Activated T-helper 2 cell treated with anti-CD3 and anti-CD28 coated beads, Interferon-gamma antibody, Interleukin-2, Interleukin-4, amounts not matched to agents 10 μg/mL and 5 μg/mL and 100 μg/mL, durations not matched to agents 14 hours and 24 hours and 36 hours (primary cell): ENCODE results near the gene RNF149. TPM values are rescaled to one million over a fixed set of nuclear protein-coding genes. Genes with fewer than 3 reads are reported as not detected.

Experiments
- DNase-seq: peaks from one replicate; pipeline ENCODE4 v3.0.0; 2021; ENCODE audit warnings: low spot score
- H3K27ac Mint-ChIP-seq: one replicate; pipeline ENCODE4 v1.8.0; 2021; ENCODE audit warnings: mixed read lengths
- H3K27me3 Mint-ChIP-seq: one replicate; pipeline ENCODE4 v1.8.0; 2021; ENCODE audit warnings: low read depth, mixed read lengths
- H3K36me3 Mint-ChIP-seq: one replicate; pipeline ENCODE4 v1.8.0; 2021; ENCODE audit warnings: low read depth, mixed read lengths
- H3K4me1 Mint-ChIP-seq: one replicate; pipeline ENCODE4 v1.8.0; 2021; ENCODE audit warnings: low read depth, mixed read lengths
- H3K4me3 Mint-ChIP-seq: one replicate; pipeline ENCODE4 v1.8.0; 2021; ENCODE audit warnings: low read depth, mild to moderate bottlenecking, moderate library complexity, mixed read lengths
- H3K9me3 Mint-ChIP-seq: one replicate; pipeline ENCODE4 v1.8.0; 2021; ENCODE audit warnings: mixed read lengths
- intact Hi-C: fragments of 100-400 bp; cut with micrococcal nuclease; formaldehyde crosslinking; loops from one replicate; pipeline ENCODE4 v1.15.1; 2023
- total RNA-seq: library from RNA; stranded (reverse); gene quantifications from 2 replicates; pipeline ENCODE4 v1.2.3, GENCODE V29; 2022

The RNF149 gene
- total RNA-seq, 1 donor from 2014 or later, result 54.9 TPM

- Mint-ChIP-seq H3K27ac (no peak overlapping the region), H3K36me3 (peaks cover 76% of the 10 kb centered on the region), H3K9me3 (no peaks in the 10 kb centered on the region), H3K4me3 (no peak overlapping the region), H3K4me1 (peaks cover 8% of the 10 kb centered on the region), H3K27me3 (no peaks in the 10 kb centered on the region)
- no peak for DNase-seq
- intact Hi-C loops, result no loop called here
These were observed 27.0 kb downstream of the RNF149 start for GRCh38 chr2:101281482-101281881.

GRCh38 chr2:101278925-101279324, 29.6 kb downstream of the RNF149 start:
- Mint-ChIP-seq H3K4me1 (peaks cover 11% of the 10 kb centered on the region), H3K27ac (no peak overlapping the region), H3K27me3 (no peaks in the 10 kb centered on the region), H3K36me3 (peaks cover 71% of the 10 kb centered on the region), H3K4me3 (no peak overlapping the region), H3K9me3 (no peaks in the 10 kb centered on the region)
- intact Hi-C loops, result no loop called here
- DNase-seq, result no peak

- no peaks in the 10 kb centered on the region for H3K27me3 Mint-ChIP-seq
- no peak overlapping the region for H3K4me3 Mint-ChIP-seq
- peaks cover 25% of the 10 kb centered on the region for H3K4me1 Mint-ChIP-seq
- intact Hi-C loops, result no loop called here
- H3K27ac Mint-ChIP-seq, result no peak overlapping the region
- H3K36me3 Mint-ChIP-seq, result peaks cover 69% of the 10 kb centered on the region
- no peaks in the 10 kb centered on the region for H3K9me3 Mint-ChIP-seq
- no peak for DNase-seq
These were observed 31.4 kb downstream of the RNF149 start for GRCh38 chr2:101277111-101277510.

- Mint-ChIP-seq H3K4me1 (peaks cover 36% of the 10 kb centered on the region), H3K4me3 (no peak overlapping the region), H3K36me3 (peaks cover 73% of the 10 kb centered on the region), H3K27me3 (no peaks in the 10 kb centered on the region), H3K9me3 (no peaks in the 10 kb centered on the region), H3K27ac (peak overlapping the region; percentile 62)
- intact Hi-C loops, result no loop called here
- DNase-seq, result no peak
These were observed 34.4 kb downstream of the RNF149 start for GRCh38 chr2:101274142-101274541.

GRCh38 chr2:101273056-101273455, 35.4 kb downstream of the RNF149 start:
- Mint-ChIP-seq H3K9me3 (no peaks in the 10 kb centered on the region), H3K27me3 (no peaks in the 10 kb centered on the region), H3K27ac (peak overlapping the region; percentile 52), H3K4me3 (no peak overlapping the region), H3K36me3 (peaks cover 75% of the 10 kb centered on the region), H3K4me1 (peaks cover 39% of the 10 kb centered on the region)
- DNase-seq, result no peak
- intact Hi-C loops, result no loop called here

GRCh38 chr2:101272045-101272784, 36.3 kb downstream of the RNF149 start:
- intact Hi-C loops, result loop anchor here (1.0 kb wide), 2 partner anchors 20 to 35 kb away; partner anchors contain the start of gene CNOT11
- Mint-ChIP-seq H3K27me3 (no peaks in the 10 kb centered on the region), H3K27ac (peak overlapping the region; percentile 52), H3K9me3 (no peaks in the 10 kb centered on the region), H3K4me1 (peaks cover 39% of the 10 kb centered on the region), H3K4me3 (peak overlapping the region; percentile 30), H3K36me3 (peaks cover 75% of the 10 kb centered on the region)
- no peak for DNase-seq

- Mint-ChIP-seq H3K27me3 (no peaks in the 10 kb centered on the region), H3K4me1 (peaks cover 42% of the 10 kb centered on the region), H3K27ac (peak overlapping the region; percentile 28), H3K36me3 (peaks cover 78% of the 10 kb centered on the region), H3K9me3 (no peaks in the 10 kb centered on the region), H3K4me3 (no peak overlapping the region)
- intact Hi-C loops, result no loop called here
- no peak for DNase-seq
These were observed 37.7 kb downstream of the RNF149 start for GRCh38 chr2:101270700-101271259.

GRCh38 chr2:101267671-101268656, 40.5 kb downstream of the RNF149 start:
- no peak for DNase-seq
- intact Hi-C loops, result no loop called here
- H3K4me1 Mint-ChIP-seq, result peaks cover 43% of the 10 kb centered on the region

GRCh38 chr2:101265893-101266499, 42.5 kb downstream of the RNF149 start:
- H3K36me3 Mint-ChIP-seq, result peaks cover 74% of the 10 kb centered on the region
- no peak overlapping the region for H3K27ac Mint-ChIP-seq
- H3K4me1 Mint-ChIP-seq, result peaks cover 35% of the 10 kb centered on the region
- no peak for DNase-seq
- intact Hi-C loops, result no loop called here
- no peak overlapping the region for H3K4me3 Mint-ChIP-seq
- H3K9me3 Mint-ChIP-seq, result no peaks in the 10 kb centered on the region
- H3K27me3 Mint-ChIP-seq, result no peaks in the 10 kb centered on the region

More at GRCh38 chr2:101267671-101268656, 40.5 kb downstream of the RNF149 start:
- Mint-ChIP-seq H3K9me3 (no peaks in the 10 kb centered on the region), H3K27ac (peak overlapping the region; percentile 0), H3K36me3 (peaks cover 86% of the 10 kb centered on the region), H3K27me3 (no peaks in the 10 kb centered on the region), H3K4me3 (no peak overlapping the region)

- H3K27ac Mint-ChIP-seq, result peak overlapping the region; percentile 50
- H3K4me1 Mint-ChIP-seq, result peaks cover 26% of the 10 kb centered on the region
- H3K9me3 Mint-ChIP-seq, result no peaks in the 10 kb centered on the region
- peaks cover 69% of the 10 kb centered on the region for H3K36me3 Mint-ChIP-seq
- intact Hi-C loops, result no loop called here
- H3K27me3 Mint-ChIP-seq, result no peaks in the 10 kb centered on the region
- no peak overlapping the region for H3K4me3 Mint-ChIP-seq
- DNase-seq, result no peak
These were observed 44.1 kb downstream of the RNF149 start for GRCh38 chr2:101264360-101264939.

GRCh38 chr2:101263377-101263800, 45.1 kb downstream of the RNF149 start:
- Mint-ChIP-seq H3K27ac (no peak overlapping the region), H3K4me3 (no peak overlapping the region), H3K9me3 (no peaks in the 10 kb centered on the region), H3K36me3 (peaks cover 69% of the 10 kb centered on the region), H3K27me3 (no peaks in the 10 kb centered on the region), H3K4me1 (peaks cover 26% of the 10 kb centered on the region)
- intact Hi-C loops, result no loop called here
- no peak for DNase-seq

GRCh38 chr2:101262142-101262541, 46.4 kb downstream of the RNF149 start:
- no peak for DNase-seq
- Mint-ChIP-seq H3K4me3 (no peak overlapping the region), H3K27ac (peak overlapping the region; percentile 9), H3K27me3 (no peaks in the 10 kb centered on the region), H3K9me3 (no peaks in the 10 kb centered on the region), H3K4me1 (peaks cover 21% of the 10 kb centered on the region), H3K36me3 (peaks cover 69% of the 10 kb centered on the region)
- intact Hi-C loops, result no loop called here
